ENCODE data around the gene MAZ. TPM values are rescaled to one million over a fixed set of nuclear protein-coding genes. Genes with fewer than 3 reads are reported as not detected.

Gene MAZ
- polyA plus RNA-seq, 3 donors, result 14.2 to 137 (median 18.8) TPM

- H3K27ac ChIP-seq (ENCODE audit: low read depth in 1 of 2, low read length in 2 of 2), result no peak overlapping the region
- no peaks in the 10 kb centered on the region for H3K27me3 ChIP-seq (ENCODE audit: control insufficient read depth in 2 of 2, insufficient read depth in 2 of 2, low read length in 2 of 2)
- no peaks in the 10 kb centered on the region for H3K9me3 ChIP-seq (replicated peaks in 1 of 2; ENCODE audit: control insufficient read depth in 1 of 2, insufficient read depth in 1 of 2, low read length in 2 of 2)
- H3K4me2 ChIP-seq (replicated peaks; ENCODE audit: extremely low read depth, low read length, poor library complexity, severe bottlenecking), result no peak overlapping the region
- intact Hi-C loops (cut with micrococcal nuclease), result no loop called here
- no peak for DNase-seq
- no peak overlapping the region for H3K4me3 ChIP-seq (replicated peaks in 1 of 3; ENCODE audit: low read depth in 2 of 3, low read length in 3 of 3)
- H3K36me3 ChIP-seq (replicated peaks in 1 of 2; ENCODE audit: control insufficient read depth in 1 of 2, insufficient read depth in 2 of 2, low read length in 2 of 2), result peaks cover 92 to 100% of the 10 kb centered on the region in 2 donors
- H2AFZ ChIP-seq (ENCODE audit: insufficient read depth, low read depth, low read length, poor library complexity, severe bottlenecking), result no peak overlapping the region
- Mint-ChIP-seq H3K27ac (no peak overlapping the region), H3K9me3 (no peaks in the 10 kb centered on the region), H3K4me1 (no peaks in the 10 kb centered on the region), H3K36me3 (peaks cover 80 to 100% of the 10 kb centered on the region in 2 donors), H3K4me3 (no peak overlapping the region), H3K27me3 (ENCODE audit: low read depth in 3 of 3) (no peaks in the 10 kb centered on the region)
- H4K20me1 ChIP-seq (ENCODE audit: insufficient read depth, low read length), result peaks cover 81% of the 10 kb centered on the region
- WGBS (ENCODE audit: insufficient coverage), result over 99% methylated on average over 15 of the region's 15 CpGs
- H3K4me1 ChIP-seq (ENCODE audit: control insufficient read depth in 1 of 2, insufficient read depth in 2 of 2, low read length in 2 of 2), result no peaks in the 10 kb centered on the region
- no peaks in the 10 kb centered on the region for H3K79me2 ChIP-seq (ENCODE audit: insufficient read depth, low read length)
- H3K9ac ChIP-seq (ENCODE audit: insufficient read depth, low read length, poor library complexity, severe bottlenecking), result no peak overlapping the region
- no peak for TF ChIP-seq CTCF (IDR thresholded peaks at IDR 0.05)
These were observed 30.3 kb downstream of the MAZ start for GRCh38 chr16:29836623-29837022.

- no peaks in the 10 kb centered on the region for H3K9me3 ChIP-seq (replicated peaks in 1 of 2; ENCODE audit: control insufficient read depth in 1 of 2, insufficient read depth in 1 of 2, low read length in 2 of 2)
- no peak overlapping the region for H3K9ac ChIP-seq (ENCODE audit: insufficient read depth, low read length, poor library complexity, severe bottlenecking)
- no peaks in the 10 kb centered on the region for H3K79me2 ChIP-seq (ENCODE audit: insufficient read depth, low read length)
- Mint-ChIP-seq H3K4me3 (no peak overlapping the region), H3K36me3 (peaks cover 78 to 100% of the 10 kb centered on the region in 2 donors), H3K27me3 (ENCODE audit: low read depth in 3 of 3) (no peaks in the 10 kb centered on the region), H3K27ac (peak overlapping the region in 1 of 7 donors; percentile 59), H3K4me1 (no peaks in the 10 kb centered on the region), H3K9me3 (no peaks in the 10 kb centered on the region)
- H3K4me1 ChIP-seq (ENCODE audit: control insufficient read depth in 1 of 2, insufficient read depth in 2 of 2, low read length in 2 of 2), result no peaks in the 10 kb centered on the region
- no peak overlapping the region for H3K4me3 ChIP-seq (replicated peaks in 1 of 3; ENCODE audit: low read depth in 2 of 3, low read length in 3 of 3)
- H3K36me3 ChIP-seq (replicated peaks in 1 of 2; ENCODE audit: control insufficient read depth in 1 of 2, insufficient read depth in 2 of 2, low read length in 2 of 2), result peaks cover 96 to 100% of the 10 kb centered on the region in 2 donors
- TF ChIP-seq CTCF (IDR thresholded peaks at IDR 0.05), result no peak
- intact Hi-C loops (cut with micrococcal nuclease), result no loop called here
- no peaks in the 10 kb centered on the region for H3K27me3 ChIP-seq (ENCODE audit: control insufficient read depth in 2 of 2, insufficient read depth in 2 of 2, low read length in 2 of 2)
- H3K27ac ChIP-seq (ENCODE audit: low read depth in 1 of 2, low read length in 2 of 2), result no peak overlapping the region
- H4K20me1 ChIP-seq (ENCODE audit: insufficient read depth, low read length), result peaks cover 77% of the 10 kb centered on the region
- no peak overlapping the region for H2AFZ ChIP-seq (ENCODE audit: insufficient read depth, low read depth, low read length, poor library complexity, severe bottlenecking)
- H3K4me2 ChIP-seq (replicated peaks; ENCODE audit: extremely low read depth, low read length, poor library complexity, severe bottlenecking), result no peak overlapping the region
- WGBS (ENCODE audit: insufficient coverage), result 100% methylated on average over 2 of the region's 5 CpGs
- no peak for DNase-seq
These were observed 31.5 kb downstream of the MAZ start for GRCh38 chr16:29837841-29838240.

Data from CD14-positive monocyte (primary cell).